Measurements from ENCODE around the gene STARD13. TPM values are rescaled to one million over a fixed set of nuclear protein-coding genes. Genes with fewer than 3 reads are reported as not detected.

Gene STARD13
- total RNA-seq, 2 experiments from 2014 or later: not detected

GRCh38 chr13:33129886-33130285 is 155.7 kb downstream of the STARD13 start:
- intact Hi-C loops (cut with micrococcal nuclease): no loop called here
- Mint-ChIP-seq H3K27me3 (peaks cover 3% of the 10 kb centered on the region), H3K36me3 (ENCODE audit: low read depth) (no peaks in the 10 kb centered on the region), H3K9me3 (peaks cover 1% of the 10 kb centered on the region), H3K4me1 (ENCODE audit: low read depth) (peaks cover 2% of the 10 kb centered on the region), H3K27ac (no peak overlapping the region), H3K4me3 (no peak overlapping the region)
- DNase-seq: no peak
- ChIA-PET POLR2A (no interaction called here), CTCF (no interaction called here)
- ATAC-seq: no peak
- TF ChIP-seq CTCF (IDR thresholded peaks at IDR 0.05): no peak

DNA sequence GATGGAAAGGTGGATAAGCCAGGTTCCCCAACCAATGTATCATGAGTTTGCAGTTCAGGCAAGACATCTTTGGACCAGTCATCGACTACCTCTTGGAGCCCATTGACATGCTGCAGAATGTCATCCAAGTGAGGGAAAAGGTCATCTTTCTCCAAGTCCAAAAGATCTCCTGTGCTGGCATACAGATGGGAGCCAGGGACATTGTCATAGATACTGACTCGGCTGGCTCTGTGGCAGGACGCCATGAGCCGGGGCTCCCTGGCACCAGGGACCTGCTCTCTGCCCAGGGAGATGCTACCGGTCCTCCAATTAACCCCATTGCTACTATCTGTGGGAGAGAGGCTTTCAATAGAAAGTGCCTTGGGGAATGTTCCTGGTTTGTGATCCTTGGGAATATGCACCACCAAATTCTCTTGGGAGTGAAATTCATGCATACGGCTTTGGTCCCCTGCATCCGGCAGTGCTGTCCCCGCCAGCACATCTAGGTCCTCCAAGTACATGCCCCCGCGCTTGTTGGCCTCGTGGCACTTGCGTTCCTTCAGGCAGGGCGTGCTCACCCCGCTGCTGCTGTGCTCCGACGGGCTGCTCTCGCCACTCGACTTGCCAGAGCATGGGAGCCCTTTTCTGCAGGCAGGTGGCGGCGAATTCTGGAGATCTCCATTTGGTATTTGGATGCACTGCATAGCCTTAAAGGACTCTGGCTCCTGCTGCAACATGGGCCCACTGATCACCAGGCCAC is 156.3 kb downstream of the STARD13 start:
- Mint-ChIP-seq H3K4me1 (ENCODE audit: low read depth) (peaks cover 2% of the 10 kb centered on the region), H3K27me3 (peaks cover 3% of the 10 kb centered on the region), H3K27ac (no peak overlapping the region), H3K4me3 (no peak overlapping the region), H3K36me3 (ENCODE audit: low read depth) (no peaks in the 10 kb centered on the region), H3K9me3 (peaks cover 1% of the 10 kb centered on the region)
- ChIA-PET CTCF (no interaction called here), POLR2A (no interaction called here)
- no peak for ATAC-seq
- no peak for TF ChIP-seq CTCF (IDR thresholded peaks at IDR 0.05)
- intact Hi-C loops (cut with micrococcal nuclease): no loop called here
- no peak for DNase-seq

DNA sequence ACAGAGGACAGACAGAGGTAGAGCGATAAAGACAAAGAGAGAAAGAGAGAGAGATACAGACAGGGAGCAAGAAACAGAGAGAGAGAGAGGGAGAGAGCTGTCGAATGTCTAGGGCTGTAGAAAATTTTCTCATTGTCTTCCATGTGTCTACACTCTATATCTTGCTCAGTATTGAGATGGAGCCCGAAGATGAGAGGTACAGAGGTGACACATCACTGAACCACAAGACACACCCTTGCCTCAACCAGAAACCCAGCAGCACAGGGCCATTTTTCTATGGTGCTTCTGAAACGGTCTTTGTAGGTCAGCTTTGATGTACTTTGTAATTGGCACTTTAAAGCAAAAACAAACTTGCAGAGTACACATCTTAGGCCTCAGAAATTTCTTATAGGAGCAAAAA is 157.4 kb downstream of the STARD13 start:
- intact Hi-C loops (cut with micrococcal nuclease): no loop called here
- Mint-ChIP-seq H3K4me1 (ENCODE audit: low read depth) (peaks cover 2% of the 10 kb centered on the region), H3K27ac (no peak overlapping the region), H3K27me3 (peaks cover 3% of the 10 kb centered on the region), H3K4me3 (no peak overlapping the region), H3K36me3 (ENCODE audit: low read depth) (no peaks in the 10 kb centered on the region), H3K9me3 (peaks cover 1% of the 10 kb centered on the region)
- ATAC-seq (no peak), DNase-seq (no peak)
- ChIA-PET CTCF (no interaction called here), POLR2A (interaction anchor here (0.6 kb wide), 1 partner anchor 55 kb away, joined by 3 read pairs; no protein-coding TSS in a partner anchor)
- no peak for TF ChIP-seq CTCF (IDR thresholded peaks at IDR 0.05)

GRCh38 chr13:33127009-33127551 is 158.5 kb downstream of the STARD13 start:
- no peaks in the 10 kb centered on the region for H3K4me1 Mint-ChIP-seq (ENCODE audit: low read depth)
- no peak overlapping the region for H3K27ac Mint-ChIP-seq
- intact Hi-C loops (cut with micrococcal nuclease): no loop called here
- H3K27me3 Mint-ChIP-seq: peaks cover 1% of the 10 kb centered on the region
- POLR2A ChIA-PET: no interaction called here
- CTCF ChIA-PET: no interaction called here
- H3K9me3 Mint-ChIP-seq: no peaks in the 10 kb centered on the region
- no peak for TF ChIP-seq CTCF (IDR thresholded peaks at IDR 0.05)
- ATAC-seq: no peak
- no peak overlapping the region for H3K4me3 Mint-ChIP-seq
- no peak for DNase-seq
- H3K36me3 Mint-ChIP-seq (ENCODE audit: low read depth): no peaks in the 10 kb centered on the region

GRCh38 chr13:33125821-33126570 is 159.6 kb downstream of the STARD13 start:
- no peak for ATAC-seq
- H3K4me1 Mint-ChIP-seq (ENCODE audit: low read depth): no peaks in the 10 kb centered on the region
- CTCF ChIA-PET: interaction anchor here (1.2 kb wide), 1 partner anchor 26 kb away, joined by 3 read pairs; no protein-coding TSS in a partner anchor
- DNase-seq: no peak
- no peaks in the 10 kb centered on the region for H3K36me3 Mint-ChIP-seq (ENCODE audit: low read depth)
- intact Hi-C loops (cut with micrococcal nuclease): no loop called here
- H3K27ac Mint-ChIP-seq: no peak overlapping the region
- TF ChIP-seq CTCF (IDR thresholded peaks at IDR 0.05): no peak
- peaks cover 1% of the 10 kb centered on the region for H3K27me3 Mint-ChIP-seq
- H3K4me3 Mint-ChIP-seq: no peak overlapping the region
- POLR2A ChIA-PET: no interaction called here
- no peaks in the 10 kb centered on the region for H3K9me3 Mint-ChIP-seq
